Activated T-cell treated with anti-CD3 and anti-CD28 coated beads, Interleukin-2, amount 50 U/mL, for 24 hours (primary cell): ENCODE data around the gene RPL35.

Experiments used
- DNase-seq: peaks from one replicate; pipeline ENCODE4 v3.0.0-alpha.2; 2020
- H3K27ac Mint-ChIP-seq: 2 replicates; pipeline ENCODE4 v1.8.0; 2020; ENCODE audit warnings: mild to moderate bottlenecking, mixed read lengths
- H3K27me3 Mint-ChIP-seq: 2 replicates; pipeline ENCODE4 v1.8.0; 2020; ENCODE audit warnings: mixed read lengths
- H3K36me3 Mint-ChIP-seq: 2 replicates; pipeline ENCODE4 v1.8.0; 2020; ENCODE audit warnings: low read depth, mixed read lengths
- H3K4me1 Mint-ChIP-seq: 2 replicates; pipeline ENCODE4 v1.8.0; 2020; ENCODE audit warnings: low read depth, mixed read lengths
- H3K4me3 Mint-ChIP-seq: 2 replicates; pipeline ENCODE4 v1.8.0; 2020; ENCODE audit warnings: mild to moderate bottlenecking, moderate library complexity, mixed read lengths
- H3K9me3 Mint-ChIP-seq: 2 replicates; pipeline ENCODE4 v1.8.0; 2020; ENCODE audit warnings: mixed read lengths

The RPL35 gene

GRCh38 chr9:124882231-124882630 lies 20.5 kb upstream of the RPL35 start:
- no peak for DNase-seq
- Mint-ChIP-seq H3K27me3 (no peaks in the 10 kb centered on the region), H3K27ac (peak overlapping the region; percentile 26), H3K4me1 (peaks cover 3% of the 10 kb centered on the region), H3K9me3 (no peaks in the 10 kb centered on the region), H3K36me3 (peaks cover 95% of the 10 kb centered on the region), H3K4me3 (no peak overlapping the region)

GRCh38 chr9:124881138-124881743 lies 19.5 kb upstream of the RPL35 start:
- no peaks in the 10 kb centered on the region for H3K27me3 Mint-ChIP-seq
- peaks cover 8% of the 10 kb centered on the region for H3K4me1 Mint-ChIP-seq
- peak overlapping the region; percentile 26 for H3K27ac Mint-ChIP-seq
- no peaks in the 10 kb centered on the region for H3K9me3 Mint-ChIP-seq
- H3K36me3 Mint-ChIP-seq: peaks cover 95% of the 10 kb centered on the region
- no peak overlapping the region for H3K4me3 Mint-ChIP-seq
- no peak for DNase-seq

GRCh38 chr9:124880501-124880900 lies 18.7 kb upstream of the RPL35 start:
- Mint-ChIP-seq H3K4me3 (no peak overlapping the region), H3K27me3 (no peaks in the 10 kb centered on the region), H3K4me1 (peaks cover 12% of the 10 kb centered on the region), H3K9me3 (no peaks in the 10 kb centered on the region), H3K36me3 (peaks cover 95% of the 10 kb centered on the region), H3K27ac (no peak overlapping the region)
- DNase-seq: no peak

GRCh38 chr9:124879226-124879625 lies 17.5 kb upstream of the RPL35 start:
- Mint-ChIP-seq H3K27me3 (no peaks in the 10 kb centered on the region), H3K4me3 (no peak overlapping the region), H3K36me3 (peaks cover 97% of the 10 kb centered on the region), H3K4me1 (peaks cover 21% of the 10 kb centered on the region), H3K9me3 (no peaks in the 10 kb centered on the region), H3K27ac (peak overlapping the region; percentile 8)
- no peak for DNase-seq

GRCh38 chr9:124878518-124878917 lies 16.8 kb upstream of the RPL35 start:
- peak overlapping the region; percentile 55 for H3K27ac Mint-ChIP-seq
- H3K36me3 Mint-ChIP-seq: peaks cover 98% of the 10 kb centered on the region
- no peak overlapping the region for H3K4me3 Mint-ChIP-seq
- DNase-seq: no peak
- peaks cover 28% of the 10 kb centered on the region for H3K4me1 Mint-ChIP-seq
- no peaks in the 10 kb centered on the region for H3K9me3 Mint-ChIP-seq
- H3K27me3 Mint-ChIP-seq: no peaks in the 10 kb centered on the region

- Mint-ChIP-seq H3K27ac (peak overlapping the region; percentile 48), H3K9me3 (no peaks in the 10 kb centered on the region), H3K4me3 (no peak overlapping the region), H3K4me1 (peaks cover 33% of the 10 kb centered on the region), H3K36me3 (peaks cover 100% of the 10 kb centered on the region), H3K27me3 (no peaks in the 10 kb centered on the region)
- DNase-seq: no peak
These were observed 16.3 kb upstream of the RPL35 start for GRCh38 chr9:124878021-124878420.

GRCh38 chr9:124877021-124877782 lies 15.4 kb upstream of the RPL35 start:
- Mint-ChIP-seq H3K27me3 (no peaks in the 10 kb centered on the region), H3K27ac (peak overlapping the region; percentile 48), H3K4me1 (peaks cover 41% of the 10 kb centered on the region), H3K4me3 (no peak overlapping the region), H3K9me3 (no peaks in the 10 kb centered on the region), H3K36me3 (peaks cover 100% of the 10 kb centered on the region)
- DNase-seq: no peak

- H3K36me3 Mint-ChIP-seq: peaks cover 100% of the 10 kb centered on the region
- H3K4me3 Mint-ChIP-seq: no peak overlapping the region
- DNase-seq: no peak
- H3K27me3 Mint-ChIP-seq: no peaks in the 10 kb centered on the region
- peaks cover 58% of the 10 kb centered on the region for H3K4me1 Mint-ChIP-seq
- peak overlapping the region; percentile 75 for H3K27ac Mint-ChIP-seq
- no peaks in the 10 kb centered on the region for H3K9me3 Mint-ChIP-seq
These were observed 13.7 kb upstream of the RPL35 start for GRCh38 chr9:124875501-124875900.

GRCh38 chr9:124873664-124874063 lies 11.9 kb upstream of the RPL35 start:
- Mint-ChIP-seq H3K4me1 (peaks cover 59% of the 10 kb centered on the region), H3K9me3 (no peaks in the 10 kb centered on the region), H3K36me3 (peaks cover 93% of the 10 kb centered on the region), H3K27me3 (no peaks in the 10 kb centered on the region), H3K4me3 (peak overlapping the region; percentile 91), H3K27ac (peak overlapping the region; percentile 99)
- peak; percentile 44 for DNase-seq

GRCh38 chr9:124871156-124871561 lies 9.4 kb upstream of the RPL35 start:
- peak overlapping the region; percentile 91 for H3K4me3 Mint-ChIP-seq
- no peaks in the 10 kb centered on the region for H3K9me3 Mint-ChIP-seq
- peaks cover 69% of the 10 kb centered on the region for H3K4me1 Mint-ChIP-seq
- no peaks in the 10 kb centered on the region for H3K27me3 Mint-ChIP-seq
- DNase-seq: no peak
- H3K27ac Mint-ChIP-seq: peak overlapping the region; percentile 99
- peaks cover 87% of the 10 kb centered on the region for H3K36me3 Mint-ChIP-seq

- no peaks in the 10 kb centered on the region for H3K27me3 Mint-ChIP-seq
- H3K4me3 Mint-ChIP-seq: peak overlapping the region; percentile 91
- no peaks in the 10 kb centered on the region for H3K9me3 Mint-ChIP-seq
- DNase-seq: no peak
- H3K36me3 Mint-ChIP-seq: peaks cover 83% of the 10 kb centered on the region
- peaks cover 66% of the 10 kb centered on the region for H3K4me1 Mint-ChIP-seq
- peak overlapping the region; percentile 99 for H3K27ac Mint-ChIP-seq
These were observed 9.0 kb upstream of the RPL35 start for GRCh38 chr9:124870723-124871122.

- peaks cover 76% of the 10 kb centered on the region for H3K36me3 Mint-ChIP-seq
- no peaks in the 10 kb centered on the region for H3K27me3 Mint-ChIP-seq
- H3K27ac Mint-ChIP-seq: peak overlapping the region; percentile 99
- H3K9me3 Mint-ChIP-seq: no peaks in the 10 kb centered on the region
- peaks cover 61% of the 10 kb centered on the region for H3K4me1 Mint-ChIP-seq
- DNase-seq: peak; percentile 93
- H3K4me3 Mint-ChIP-seq: peak overlapping the region; percentile 91
These were observed 8.3 kb upstream of the RPL35 start for GRCh38 chr9:124869986-124870560.

- H3K27me3 Mint-ChIP-seq: no peaks in the 10 kb centered on the region
- H3K36me3 Mint-ChIP-seq: peaks cover 71% of the 10 kb centered on the region
- no peaks in the 10 kb centered on the region for H3K9me3 Mint-ChIP-seq
- DNase-seq: no peak
- peaks cover 56% of the 10 kb centered on the region for H3K4me1 Mint-ChIP-seq
- H3K4me3 Mint-ChIP-seq: peak overlapping the region; percentile 91
- H3K27ac Mint-ChIP-seq: peak overlapping the region; percentile 99
These were observed 7.8 kb upstream of the RPL35 start for GRCh38 chr9:124869466-124869985.

GRCh38 chr9:124868511-124869465 lies 7.0 kb upstream of the RPL35 start:
- Mint-ChIP-seq H3K36me3 (peaks cover 65% of the 10 kb centered on the region), H3K4me3 (peak overlapping the region; percentile 91), H3K27ac (peak overlapping the region; percentile 99), H3K9me3 (no peaks in the 10 kb centered on the region), H3K4me1 (peaks cover 53% of the 10 kb centered on the region), H3K27me3 (no peaks in the 10 kb centered on the region)
- DNase-seq: peak; percentile 97
